SH-SY5Y (cell line): Measurements from ENCODE around the gene PLCE1.

ENCODE experiments used
- GATA2 ChIP-seq: IDR thresholded peaks from 2 replicates; pipeline ENCODE4 v1.6.1; 2011; ENCODE audit warnings: mild to moderate bottlenecking, low read depth, low read length
- GATA3 ChIP-seq: IDR thresholded peaks from 2 replicates; pipeline ENCODE4 v1.6.1; 2011; ENCODE audit warnings: low read depth, mild to moderate bottlenecking, low read length, moderate library complexity

DNA sequence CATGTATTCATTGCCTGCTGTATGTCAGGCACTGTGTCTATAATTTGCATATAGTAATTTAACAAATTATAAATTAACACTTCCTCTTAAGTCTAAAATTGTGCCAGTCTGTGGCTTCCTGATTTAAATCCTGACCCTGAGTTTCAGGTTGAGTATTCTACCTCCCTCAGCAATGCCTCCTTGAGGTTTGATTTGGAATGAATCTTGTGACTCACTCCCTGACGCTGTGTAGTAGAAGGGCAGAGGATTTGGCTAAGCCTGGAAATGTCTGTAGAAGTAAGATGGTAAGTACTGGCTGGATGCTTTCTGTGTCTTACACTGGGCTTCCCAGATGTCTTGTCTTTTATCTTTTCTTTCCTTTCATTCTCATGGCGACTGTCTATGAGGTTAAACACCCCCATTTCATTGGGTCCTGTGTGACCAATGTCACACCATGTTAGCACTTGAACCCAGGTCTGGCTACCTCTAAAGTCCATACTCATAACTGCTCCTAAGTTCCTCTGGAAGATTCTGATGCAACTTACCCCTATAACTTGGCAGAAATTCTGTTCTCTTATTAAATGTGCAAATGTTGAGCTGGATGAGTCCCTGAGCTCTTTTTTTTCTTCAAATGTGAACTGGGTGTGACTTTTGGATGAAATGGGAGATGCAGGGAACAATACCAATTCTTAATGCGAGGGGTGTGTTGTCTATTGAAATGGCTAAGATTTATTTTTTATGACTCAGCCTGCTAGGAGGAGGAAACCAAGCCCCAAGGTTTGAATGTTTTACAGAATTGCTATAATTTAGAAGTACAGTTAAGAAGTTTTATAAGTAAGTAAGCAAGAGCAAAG lies 48.5 kb downstream of the PLCE1 start:
- no peak for TF ChIP-seq GATA3
- TF ChIP-seq GATA2, result no peak
